WERI-Rb-1 (cell line): ENCODE results near the gene HEATR5A.

Experiments used
- DNase-seq: peaks from one replicate; pipeline ENCODE4 v3.0.0-alpha.2; 2020
- H3K27ac ChIP-seq: fragments of 250-450 bp; sonication (Bioruptor Pico); 2 replicates; pipeline ENCODE4 v1.5.1; 2020; ENCODE audit warnings: mild to moderate bottlenecking, moderate library complexity
- H3K27me3 ChIP-seq: fragments of 250-450 bp; sonication (Bioruptor Pico); 2 replicates; pipeline ENCODE4 v1.5.1; 2021; ENCODE audit warnings: mild to moderate bottlenecking, low read depth, moderate library complexity; ENCODE audit not compliant: insufficient read depth, severe bottlenecking
- H3K36me3 ChIP-seq: fragments of 250-450 bp; sonication (Bioruptor Pico); 2 replicates; pipeline ENCODE4 v1.5.1; 2020; ENCODE audit warnings: mild to moderate bottlenecking, moderate library complexity
- H3K4me3 ChIP-seq: 2 replicates; pipeline ENCODE4 v1.5.1; 2011; ENCODE audit warnings: low read depth, mild to moderate bottlenecking, control low read depth, low read length
- H3K9me3 ChIP-seq: fragments of 250-450 bp; sonication (Bioruptor Pico); 2 replicates; pipeline ENCODE4 v1.5.1; 2021; ENCODE audit warnings: mild to moderate bottlenecking, moderate library complexity; ENCODE audit not compliant: severe bottlenecking
- TF ChIP-seq, protein P1 (sequence below): IDR thresholded peaks from 2 replicates; pipeline ENCODE4 v1.5.1; 2011; ENCODE audit warnings: low read depth, mild to moderate bottlenecking, control low read depth, inconsistent platforms, low read length

Gene HEATR5A

GRCh38 chr14:31357279-31357678 lies 63.1 kb downstream of the HEATR5A start:
- TF ChIP-seq, protein P1, sequence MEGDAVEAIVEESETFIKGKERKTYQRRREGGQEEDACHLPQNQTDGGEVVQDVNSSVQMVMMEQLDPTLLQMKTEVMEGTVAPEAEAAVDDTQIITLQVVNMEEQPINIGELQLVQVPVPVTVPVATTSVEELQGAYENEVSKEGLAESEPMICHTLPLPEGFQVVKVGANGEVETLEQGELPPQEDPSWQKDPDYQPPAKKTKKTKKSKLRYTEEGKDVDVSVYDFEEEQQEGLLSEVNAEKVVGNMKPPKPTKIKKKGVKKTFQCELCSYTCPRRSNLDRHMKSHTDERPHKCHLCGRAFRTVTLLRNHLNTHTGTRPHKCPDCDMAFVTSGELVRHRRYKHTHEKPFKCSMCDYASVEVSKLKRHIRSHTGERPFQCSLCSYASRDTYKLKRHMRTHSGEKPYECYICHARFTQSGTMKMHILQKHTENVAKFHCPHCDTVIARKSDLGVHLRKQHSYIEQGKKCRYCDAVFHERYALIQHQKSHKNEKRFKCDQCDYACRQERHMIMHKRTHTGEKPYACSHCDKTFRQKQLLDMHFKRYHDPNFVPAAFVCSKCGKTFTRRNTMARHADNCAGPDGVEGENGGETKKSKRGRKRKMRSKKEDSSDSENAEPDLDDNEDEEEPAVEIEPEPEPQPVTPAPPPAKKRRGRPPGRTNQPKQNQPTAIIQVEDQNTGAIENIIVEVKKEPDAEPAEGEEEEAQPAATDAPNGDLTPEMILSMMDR = no peak
- no peaks in the 10 kb centered on the region for H3K27me3 ChIP-seq
- H3K4me3 ChIP-seq = no peak overlapping the region
- DNase-seq = no peak
- H3K36me3 ChIP-seq = no peaks in the 10 kb centered on the region
- H3K9me3 ChIP-seq = no peaks in the 10 kb centered on the region
- H3K27ac ChIP-seq = no peak overlapping the region

- DNase-seq = no peak
- Histone ChIP-seq H3K27ac (no peak overlapping the region), H3K27me3 (no peaks in the 10 kb centered on the region), H3K9me3 (no peaks in the 10 kb centered on the region), H3K4me3 (no peak overlapping the region), H3K36me3 (no peaks in the 10 kb centered on the region)
- TF ChIP-seq, protein P1 = no peak
These were observed 74.3 kb downstream of the HEATR5A start for GRCh38 chr14:31346097-31346496.

- Histone ChIP-seq H3K4me3 (no peak overlapping the region), H3K27me3 (no peaks in the 10 kb centered on the region), H3K36me3 (no peaks in the 10 kb centered on the region), H3K9me3 (no peaks in the 10 kb centered on the region), H3K27ac (no peak overlapping the region)
- TF ChIP-seq, protein P1 = no peak
- no peak for DNase-seq
These were observed 79.1 kb downstream of the HEATR5A start for GRCh38 chr14:31341280-31341679.

DNA sequence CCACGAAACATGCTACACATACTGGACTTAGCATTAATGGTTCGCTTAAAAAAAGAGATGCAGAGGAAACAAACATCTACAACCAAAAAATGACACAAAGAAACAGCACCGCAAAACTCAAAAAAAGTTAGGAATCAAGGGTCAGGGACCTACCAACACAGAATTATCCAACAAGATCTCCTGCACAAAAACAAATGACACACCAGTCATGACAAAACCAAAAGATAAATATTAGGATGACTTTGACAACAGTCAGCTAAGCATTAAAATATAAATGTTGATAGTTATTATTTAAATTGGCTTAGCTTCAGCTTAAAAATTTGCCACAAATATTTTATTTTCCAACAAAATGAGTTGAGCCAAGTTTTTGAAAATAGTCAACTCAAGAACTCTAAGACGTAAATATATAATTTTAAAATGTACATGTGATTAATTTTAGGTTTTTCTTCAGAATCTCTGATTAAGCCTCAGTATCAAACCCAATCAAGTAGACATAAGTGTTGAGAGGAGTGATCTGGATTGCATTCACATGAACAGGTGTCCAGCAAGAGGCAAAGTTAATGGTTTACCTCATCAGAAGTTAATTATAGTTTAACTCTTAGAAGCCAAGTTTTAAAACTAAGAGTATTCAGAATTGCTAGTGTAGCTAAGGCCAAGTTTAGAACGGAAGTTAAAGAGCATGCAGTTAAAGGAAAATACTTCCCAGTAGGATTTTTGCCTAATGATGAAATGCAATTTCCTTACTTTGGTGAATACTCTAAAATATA lies 79.9 kb downstream of the HEATR5A start:
- TF ChIP-seq, protein P1 = no peak
- Histone ChIP-seq H3K36me3 (no peaks in the 10 kb centered on the region), H3K9me3 (no peaks in the 10 kb centered on the region), H3K27me3 (no peaks in the 10 kb centered on the region), H3K4me3 (no peak overlapping the region), H3K27ac (no peak overlapping the region)
- DNase-seq = no peak

DNA sequence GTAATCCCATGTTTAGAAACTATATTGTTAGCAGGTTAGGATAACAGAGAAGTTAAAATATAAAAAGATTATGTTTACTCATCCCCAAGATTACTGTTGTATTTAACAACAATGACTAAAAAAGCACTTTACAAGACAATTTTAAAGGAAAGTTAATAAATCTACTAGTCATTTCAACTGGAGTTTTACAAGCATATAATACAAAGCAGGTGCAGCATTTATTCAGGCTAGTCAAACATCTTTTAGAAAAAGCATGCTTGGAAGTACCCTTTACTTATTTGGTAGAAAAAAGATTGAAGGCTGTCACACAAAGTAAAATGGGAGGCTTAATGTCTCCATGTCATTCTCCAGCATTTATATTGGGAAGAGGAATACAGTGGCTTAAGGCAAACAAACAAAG lies 80.6 kb downstream of the HEATR5A start:
- no peak overlapping the region for H3K4me3 ChIP-seq
- H3K9me3 ChIP-seq = no peaks in the 10 kb centered on the region
- H3K36me3 ChIP-seq = no peaks in the 10 kb centered on the region
- no peak overlapping the region for H3K27ac ChIP-seq
- TF ChIP-seq, protein P1 = no peak
- no peaks in the 10 kb centered on the region for H3K27me3 ChIP-seq
- DNase-seq = no peak

DNA sequence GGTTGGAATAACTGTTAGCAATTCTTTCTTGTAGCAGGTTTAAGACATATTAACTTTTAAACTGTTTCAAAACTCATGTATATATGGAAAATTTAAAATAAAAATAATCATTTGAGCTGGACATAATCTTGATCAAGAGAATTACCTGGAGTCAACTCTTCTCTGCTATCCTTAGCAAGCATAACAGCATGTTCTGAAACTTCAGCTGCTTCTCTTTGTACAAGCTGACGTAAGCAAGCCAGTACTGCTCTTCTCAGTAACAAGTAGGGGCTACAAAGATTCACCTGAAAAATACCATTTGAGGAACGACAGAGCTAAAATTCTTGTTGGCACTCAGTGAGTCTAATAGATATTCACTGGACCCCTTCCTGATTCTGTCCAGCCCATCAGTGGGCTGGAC lies 83.0 kb downstream of the HEATR5A start:
- no peak overlapping the region for H3K4me3 ChIP-seq
- no peak for DNase-seq
- H3K27ac ChIP-seq = no peak overlapping the region
- H3K27me3 ChIP-seq = no peaks in the 10 kb centered on the region
- TF ChIP-seq, protein P1 = no peak
- no peaks in the 10 kb centered on the region for H3K9me3 ChIP-seq
- no peaks in the 10 kb centered on the region for H3K36me3 ChIP-seq
